ENCODE data around the gene PTOV1. TPM values are rescaled to one million over a fixed set of nuclear protein-coding genes. Genes with fewer than 3 reads are reported as not detected.
A peak's percentile ranks its signal among the peaks of the same experiment; 100 is the strongest.

The PTOV1 gene
- total and polyA plus RNA-seq, 10 of the 15 experiments (the other 5 are each of a cell fraction or from before 2014, with no cell fraction given), result 3.2 to 83.5 (median 22.3) TPM

Small RNA genes within 50 kb of the gene (microRNA-seq; reads per million reads assigned to microRNA genes)
- 2.1 reads per million, percentile 6 among the genes with 10 or more reads in this experiment for gene MIR4749
- 0.56 reads per million for gene MIR4750
- not detected for gene MIR6800

Small RNA genes within 50 kb of the gene (small RNA-seq; reads per million reads assigned to genes)
- gene MIR4749, result 0.16 reads per million

Other genes with a start within 250 kb of the PTOV1 start
Only the 7 nearest of the 20 such genes appear.
- 10.8 and 11.2 TPM in 2 replicates for gene FUZ, start 37.9 kb upstream of the PTOV1 start, total RNA-seq (2014; rRNA removed)
- 5.0 and 6.0 TPM in 2 replicates for gene FUZ, start 37.9 kb upstream of the PTOV1 start, total RNA-seq (2014; rRNA removed; fragmentation: Illumina TruSeq; extraction: Trizol)
- gene FUZ, start 37.9 kb upstream of the PTOV1 start, total RNA-seq (2021), result 10.4 and 11.5 TPM in 2 replicates
- gene FUZ, start 37.9 kb upstream of the PTOV1 start, polyA plus RNA-seq (2011; rRNA removed), result 8.3 and 8.5 TPM in 2 replicates
- 4.8 and 5.1 TPM in 2 replicates for gene FUZ, start 37.9 kb upstream of the PTOV1 start, polyA plus RNA-seq (2014; fragmentation: Illumina TruSeq; extraction: Trizol)
- gene FUZ, start 37.9 kb upstream of the PTOV1 start, polyA plus RNA-seq (2014; fragmentation: Nextera tagmentation; extraction: Ambion mirVana), result under 1 TPM; 0.18 to 0.38 TPM
- gene FUZ, start 37.9 kb upstream of the PTOV1 start, polyA plus RNA-seq (2014; rRNA removed), result 9.0 and 11.0 TPM in 2 replicates
- gene FUZ, start 37.9 kb upstream of the PTOV1 start, polyA plus RNA-seq (2016; fragmentation: Nextera tagmentation; extraction: Ambion mirVana), result 10 to 100 TPM in 1 of 2 experiments, 1 to 10 TPM in 1; 9.3 to 10.4 TPM
- gene MED25, start 32.9 kb upstream of the PTOV1 start, total RNA-seq (2014; rRNA removed), result 12.8 and 15.6 TPM in 2 replicates
- gene MED25, start 32.9 kb upstream of the PTOV1 start, total RNA-seq (2014; rRNA removed; fragmentation: Illumina TruSeq; extraction: Trizol), result 8.0 and 8.2 TPM in 2 replicates
- 49.5 and 53.9 TPM in 2 replicates for gene MED25, start 32.9 kb upstream of the PTOV1 start, total RNA-seq (2021)
- gene MED25, start 32.9 kb upstream of the PTOV1 start, polyA plus RNA-seq (2011; rRNA removed), result 12.6 and 15.5 TPM in 2 replicates
- 14.3 and 32.4 TPM in 2 replicates for gene MED25, start 32.9 kb upstream of the PTOV1 start, polyA plus RNA-seq (2014; fragmentation: Illumina TruSeq; extraction: Trizol)
- 1 to 10 TPM; 3.5 to 5.2 TPM for gene MED25, start 32.9 kb upstream of the PTOV1 start, polyA plus RNA-seq (2014; fragmentation: Nextera tagmentation; extraction: Ambion mirVana)
- gene MED25, start 32.9 kb upstream of the PTOV1 start, polyA plus RNA-seq (2014; rRNA removed), result 24.5 and 34.4 TPM in 2 replicates
- gene MED25, start 32.9 kb upstream of the PTOV1 start, polyA plus RNA-seq (2016; fragmentation: Nextera tagmentation; extraction: Ambion mirVana), result 10 to 100 TPM; 18.7 to 20.7 TPM
- 42.3 and 55.5 TPM in 2 replicates for gene PNKP, start 16.4 kb downstream of the PTOV1 start, total RNA-seq (2014; rRNA removed)
- gene PNKP, start 16.4 kb downstream of the PTOV1 start, total RNA-seq (2014; rRNA removed; fragmentation: Illumina TruSeq; extraction: Trizol), result 19.3 and 20.2 TPM in 2 replicates
- 61.4 and 82.3 TPM in 2 replicates for gene PNKP, start 16.4 kb downstream of the PTOV1 start, total RNA-seq (2021)
- gene PNKP, start 16.4 kb downstream of the PTOV1 start, polyA plus RNA-seq (2011; rRNA removed), result 9.2 and 14.6 TPM in 2 replicates
- gene PNKP, start 16.4 kb downstream of the PTOV1 start, polyA plus RNA-seq (2014; fragmentation: Illumina TruSeq; extraction: Trizol), result 15.1 and 20.3 TPM in 2 replicates
- 1 to 10 TPM; 2.9 to 4.0 TPM for gene PNKP, start 16.4 kb downstream of the PTOV1 start, polyA plus RNA-seq (2014; fragmentation: Nextera tagmentation; extraction: Ambion mirVana)
- gene PNKP, start 16.4 kb downstream of the PTOV1 start, polyA plus RNA-seq (2014; rRNA removed), result 73.5 and 77.2 TPM in 2 replicates
- 10 to 100 TPM; 46.2 to 47.4 TPM for gene PNKP, start 16.4 kb downstream of the PTOV1 start, polyA plus RNA-seq (2016; fragmentation: Nextera tagmentation; extraction: Ambion mirVana)
- 7.7 and 9.3 TPM in 2 replicates for gene AKT1S1, start 26.2 kb downstream of the PTOV1 start, total RNA-seq (2014; rRNA removed)
- gene AKT1S1, start 26.2 kb downstream of the PTOV1 start, total RNA-seq (2014; rRNA removed; fragmentation: Illumina TruSeq; extraction: Trizol), result 3.8 and 5.1 TPM in 2 replicates
- 20.9 and 21.4 TPM in 2 replicates for gene AKT1S1, start 26.2 kb downstream of the PTOV1 start, total RNA-seq (2021)
- gene AKT1S1, start 26.2 kb downstream of the PTOV1 start, polyA plus RNA-seq (2011; rRNA removed), result 7.2 and 13.1 TPM in 2 replicates
- 9.4 and 11.6 TPM in 2 replicates for gene AKT1S1, start 26.2 kb downstream of the PTOV1 start, polyA plus RNA-seq (2014; fragmentation: Illumina TruSeq; extraction: Trizol)
- 1 to 10 TPM in 1 of 2 experiments, under 1 TPM in 1; 0.43 to 1.2 TPM for gene AKT1S1, start 26.2 kb downstream of the PTOV1 start, polyA plus RNA-seq (2014; fragmentation: Nextera tagmentation; extraction: Ambion mirVana)
- gene AKT1S1, start 26.2 kb downstream of the PTOV1 start, polyA plus RNA-seq (2014; rRNA removed), result 23.0 and 24.5 TPM in 2 replicates
- 10 to 100 TPM; 13.4 to 15.4 TPM for gene AKT1S1, start 26.2 kb downstream of the PTOV1 start, polyA plus RNA-seq (2016; fragmentation: Nextera tagmentation; extraction: Ambion mirVana)
- gene TBC1D17, start 26.5 kb downstream of the PTOV1 start, total RNA-seq (2014; rRNA removed), result 3.5 and 3.6 TPM in 2 replicates
- gene TBC1D17, start 26.5 kb downstream of the PTOV1 start, total RNA-seq (2014; rRNA removed; fragmentation: Illumina TruSeq; extraction: Trizol), result 3.1 and 3.2 TPM in 2 replicates
- 20.4 and 20.9 TPM in 2 replicates for gene TBC1D17, start 26.5 kb downstream of the PTOV1 start, total RNA-seq (2021)
- gene TBC1D17, start 26.5 kb downstream of the PTOV1 start, polyA plus RNA-seq (2011; rRNA removed), result 11.7 and 18.9 TPM in 2 replicates
- 8.6 and 10.9 TPM in 2 replicates for gene TBC1D17, start 26.5 kb downstream of the PTOV1 start, polyA plus RNA-seq (2014; fragmentation: Illumina TruSeq; extraction: Trizol)
- under 1 TPM; 0.42 to 0.52 TPM for gene TBC1D17, start 26.5 kb downstream of the PTOV1 start, polyA plus RNA-seq (2014; fragmentation: Nextera tagmentation; extraction: Ambion mirVana)
- 17.4 and 22.3 TPM in 2 replicates for gene TBC1D17, start 26.5 kb downstream of the PTOV1 start, polyA plus RNA-seq (2014; rRNA removed)
- 10 to 100 TPM; 11.5 to 13.2 TPM for gene TBC1D17, start 26.5 kb downstream of the PTOV1 start, polyA plus RNA-seq (2016; fragmentation: Nextera tagmentation; extraction: Ambion mirVana)
- 39.1 and 51.0 TPM in 2 replicates for gene IL4I1, start 45.7 kb downstream of the PTOV1 start, total RNA-seq (2014; rRNA removed)
- 16.2 and 17.4 TPM in 2 replicates for gene IL4I1, start 45.7 kb downstream of the PTOV1 start, total RNA-seq (2014; rRNA removed; fragmentation: Illumina TruSeq; extraction: Trizol)
- gene IL4I1, start 45.7 kb downstream of the PTOV1 start, total RNA-seq (2021), result 80.0 and 82.6 TPM in 2 replicates
- 37.4 and 83.8 TPM in 2 replicates for gene IL4I1, start 45.7 kb downstream of the PTOV1 start, polyA plus RNA-seq (2011; rRNA removed)
- 4.8 and 20.1 TPM in 2 replicates for gene IL4I1, start 45.7 kb downstream of the PTOV1 start, polyA plus RNA-seq (2014; fragmentation: Illumina TruSeq; extraction: Trizol)
- gene IL4I1, start 45.7 kb downstream of the PTOV1 start, polyA plus RNA-seq (2014; fragmentation: Nextera tagmentation; extraction: Ambion mirVana), result under 1 TPM; 0.62 to 1.00 TPM
- gene IL4I1, start 45.7 kb downstream of the PTOV1 start, polyA plus RNA-seq (2014; rRNA removed), result 42.5 and 53.3 TPM in 2 replicates
- 10 to 100 TPM; 43.0 to 45.5 TPM for gene IL4I1, start 45.7 kb downstream of the PTOV1 start, polyA plus RNA-seq (2016; fragmentation: Nextera tagmentation; extraction: Ambion mirVana)
- gene ATF5, start 78.0 kb downstream of the PTOV1 start, total RNA-seq (2014; rRNA removed), result 24.8 and 29.0 TPM in 2 replicates
- 16.7 and 17.6 TPM in 2 replicates for gene ATF5, start 78.0 kb downstream of the PTOV1 start, total RNA-seq (2014; rRNA removed; fragmentation: Illumina TruSeq; extraction: Trizol)
- gene ATF5, start 78.0 kb downstream of the PTOV1 start, total RNA-seq (2021), result 82.1 and 83.1 TPM in 2 replicates
- 122 and 133 TPM in 2 replicates for gene ATF5, start 78.0 kb downstream of the PTOV1 start, polyA plus RNA-seq (2011; rRNA removed)
- gene ATF5, start 78.0 kb downstream of the PTOV1 start, polyA plus RNA-seq (2014; fragmentation: Illumina TruSeq; extraction: Trizol), result 38.1 and 41.1 TPM in 2 replicates
- gene ATF5, start 78.0 kb downstream of the PTOV1 start, polyA plus RNA-seq (2014; fragmentation: Nextera tagmentation; extraction: Ambion mirVana), result 10 to 100 TPM in 1 of 2 experiments, 1 to 10 TPM in 1; 9.1 to 10.1 TPM
- 55.2 and 63.1 TPM in 2 replicates for gene ATF5, start 78.0 kb downstream of the PTOV1 start, polyA plus RNA-seq (2014; rRNA removed)
- 10 to 100 TPM; 16.3 to 19.0 TPM for gene ATF5, start 78.0 kb downstream of the PTOV1 start, polyA plus RNA-seq (2016; fragmentation: Nextera tagmentation; extraction: Ambion mirVana)

Measured in GM12878 (cell line).